ENCODE results near the gene FAAP20.

FAAP20 gene

GRCh38 chr1:2177946-2178538 lies 16.5 kb downstream of the FAAP20 start:
- no peak for DNase-seq (ENCODE audit: low read depth in 2 of 2)

GRCh38 chr1:2177541-2177940 lies 17.0 kb downstream of the FAAP20 start:
- DNase-seq (ENCODE audit: low read depth in 2 of 2) = no peak

GRCh38 chr1:2176615-2177014 lies 18.0 kb downstream of the FAAP20 start:
- no peak for DNase-seq (ENCODE audit: low read depth in 2 of 2)

GRCh38 chr1:2175681-2176454 lies 18.7 kb downstream of the FAAP20 start:
- DNase-seq (ENCODE audit: low read depth in 2 of 2) = no peak

GRCh38 chr1:2175055-2175414 lies 19.5 kb downstream of the FAAP20 start:
- no peak for DNase-seq (ENCODE audit: low read depth in 2 of 2)

- no peak for DNase-seq (ENCODE audit: low read depth in 2 of 2)
Measured at GRCh38 chr1:2174348-2175054, 20.1 kb downstream of the FAAP20 start.

- no peak for DNase-seq (ENCODE audit: low read depth in 2 of 2)
Measured at GRCh38 chr1:2173546-2174347, 20.8 kb downstream of the FAAP20 start.

- no peak for DNase-seq (ENCODE audit: low read depth in 2 of 2)
Measured at GRCh38 chr1:2172551-2173146, 21.9 kb downstream of the FAAP20 start.

GRCh38 chr1:2172012-2172411 lies 22.6 kb downstream of the FAAP20 start:
- no peak for DNase-seq (ENCODE audit: low read depth in 2 of 2)

- DNase-seq (ENCODE audit: low read depth in 2 of 2) = no peak
Measured at GRCh38 chr1:2170211-2170610, 24.4 kb downstream of the FAAP20 start.

GRCh38 chr1:2169200-2169836 lies 25.3 kb downstream of the FAAP20 start:
- DNase-seq (ENCODE audit: low read depth in 2 of 2) = no peak

GRCh38 chr1:2168535-2168934 lies 26.0 kb downstream of the FAAP20 start:
- no peak for DNase-seq (ENCODE audit: low read depth in 2 of 2)

GRCh38 chr1:2168090-2168489 lies 26.5 kb downstream of the FAAP20 start:
- no peak for DNase-seq (ENCODE audit: low read depth in 2 of 2)

GRCh38 chr1:2166695-2167094 lies 27.9 kb downstream of the FAAP20 start:
- no peak for DNase-seq (ENCODE audit: low read depth in 2 of 2)

- no peak for DNase-seq (ENCODE audit: low read depth in 2 of 2)
Measured at GRCh38 chr1:2166254-2166653, 28.3 kb downstream of the FAAP20 start.

- DNase-seq (ENCODE audit: low read depth in 2 of 2) = no peak
Measured at GRCh38 chr1:2165646-2166045, 28.9 kb downstream of the FAAP20 start.

- no peak for DNase-seq (ENCODE audit: low read depth in 2 of 2)
Measured at GRCh38 chr1:2163205-2163604, 31.4 kb downstream of the FAAP20 start.

- DNase-seq (ENCODE audit: low read depth in 2 of 2) = no peak
Measured at GRCh38 chr1:2160451-2161300, 33.9 kb downstream of the FAAP20 start.

GRCh38 chr1:2159124-2159523 lies 35.4 kb downstream of the FAAP20 start:
- no peak for DNase-seq (ENCODE audit: low read depth in 2 of 2)

GRCh38 chr1:2158272-2158671 lies 36.3 kb downstream of the FAAP20 start:
- no peak for DNase-seq (ENCODE audit: low read depth in 2 of 2)

All from stimulated activated CD4-positive, alpha-beta T cell treated with anti-CD3 and anti-CD28 coated beads, Interleukin-1b, Interleukin-23, amount 100 ng/mL, for 1 hour (primary cell).